Measurements from ENCODE around the gene MAPT.

DNA sequence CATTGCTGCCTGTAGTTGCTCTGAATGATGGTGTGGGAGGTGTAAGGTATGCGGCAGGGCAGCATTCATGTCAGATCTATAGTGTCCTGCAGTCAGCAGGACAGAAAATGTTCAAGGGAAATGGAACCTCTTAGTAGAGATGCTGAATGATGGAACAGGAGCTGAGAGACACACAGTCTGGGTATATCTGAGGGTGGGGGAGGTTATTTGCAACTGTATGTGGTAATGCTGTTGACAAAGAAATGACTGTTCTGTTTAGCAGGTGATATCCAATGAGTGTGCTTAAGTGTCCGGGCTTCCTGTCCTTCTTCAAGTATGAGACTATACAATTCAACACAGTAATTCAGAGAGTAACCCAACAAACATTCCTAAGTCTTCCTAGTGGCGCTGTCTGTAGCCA lies 151.3 kb downstream of the MAPT start:
- TF ChIP-seq, protein P1, sequence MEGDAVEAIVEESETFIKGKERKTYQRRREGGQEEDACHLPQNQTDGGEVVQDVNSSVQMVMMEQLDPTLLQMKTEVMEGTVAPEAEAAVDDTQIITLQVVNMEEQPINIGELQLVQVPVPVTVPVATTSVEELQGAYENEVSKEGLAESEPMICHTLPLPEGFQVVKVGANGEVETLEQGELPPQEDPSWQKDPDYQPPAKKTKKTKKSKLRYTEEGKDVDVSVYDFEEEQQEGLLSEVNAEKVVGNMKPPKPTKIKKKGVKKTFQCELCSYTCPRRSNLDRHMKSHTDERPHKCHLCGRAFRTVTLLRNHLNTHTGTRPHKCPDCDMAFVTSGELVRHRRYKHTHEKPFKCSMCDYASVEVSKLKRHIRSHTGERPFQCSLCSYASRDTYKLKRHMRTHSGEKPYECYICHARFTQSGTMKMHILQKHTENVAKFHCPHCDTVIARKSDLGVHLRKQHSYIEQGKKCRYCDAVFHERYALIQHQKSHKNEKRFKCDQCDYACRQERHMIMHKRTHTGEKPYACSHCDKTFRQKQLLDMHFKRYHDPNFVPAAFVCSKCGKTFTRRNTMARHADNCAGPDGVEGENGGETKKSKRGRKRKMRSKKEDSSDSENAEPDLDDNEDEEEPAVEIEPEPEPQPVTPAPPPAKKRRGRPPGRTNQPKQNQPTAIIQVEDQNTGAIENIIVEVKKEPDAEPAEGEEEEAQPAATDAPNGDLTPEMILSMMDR (IDR thresholded peaks at IDR 0.05): no peak
- TF ChIP-seq POLR2A (IDR thresholded peaks at IDR 0.05): no peak
